IPS DF 19.7 (cell line): Measurements from ENCODE around the gene FGF19.

ENCODE experiments used
- DNase-seq: peaks from one replicate; pipeline ENCODE4 v3.0.0-alpha.2; 2013; ENCODE audit warnings: low read depth, low spot score

FGF19 gene

DNA sequence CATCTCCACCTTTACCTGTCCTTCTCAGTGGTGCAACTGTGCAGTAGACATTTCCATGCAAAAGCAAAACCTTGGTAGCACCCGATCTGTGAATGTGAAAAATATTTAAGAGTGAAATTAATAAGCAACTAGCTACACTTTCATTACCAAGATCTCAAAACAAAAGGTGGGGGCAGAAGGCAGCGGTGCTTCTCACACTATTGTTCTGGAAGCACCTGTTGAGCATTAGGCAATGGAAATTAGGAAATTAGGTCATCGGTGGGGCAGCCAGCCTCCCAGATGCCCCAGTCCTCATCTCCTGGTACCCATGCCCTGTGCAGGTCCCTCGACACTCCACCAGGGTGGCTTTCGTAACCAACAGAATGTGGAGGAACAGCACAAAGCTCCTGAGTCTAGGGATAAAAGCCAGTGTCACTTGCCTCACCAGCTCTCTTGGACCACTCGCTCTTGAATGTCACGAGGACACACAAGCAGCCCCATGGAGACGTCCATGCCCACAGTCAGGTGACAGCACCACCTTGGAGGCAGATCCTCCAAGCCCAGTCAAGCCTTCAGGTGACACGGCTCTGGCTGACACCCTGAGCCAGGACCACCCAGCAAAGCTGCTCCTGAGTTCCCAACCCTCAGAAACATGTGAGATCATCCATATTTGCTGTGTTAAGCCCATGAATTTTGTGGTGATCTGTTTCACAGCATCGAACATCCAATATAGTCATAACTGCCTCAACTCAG, 31.9 kb downstream of the FGF19 start:
- no peak for DNase-seq

DNA sequence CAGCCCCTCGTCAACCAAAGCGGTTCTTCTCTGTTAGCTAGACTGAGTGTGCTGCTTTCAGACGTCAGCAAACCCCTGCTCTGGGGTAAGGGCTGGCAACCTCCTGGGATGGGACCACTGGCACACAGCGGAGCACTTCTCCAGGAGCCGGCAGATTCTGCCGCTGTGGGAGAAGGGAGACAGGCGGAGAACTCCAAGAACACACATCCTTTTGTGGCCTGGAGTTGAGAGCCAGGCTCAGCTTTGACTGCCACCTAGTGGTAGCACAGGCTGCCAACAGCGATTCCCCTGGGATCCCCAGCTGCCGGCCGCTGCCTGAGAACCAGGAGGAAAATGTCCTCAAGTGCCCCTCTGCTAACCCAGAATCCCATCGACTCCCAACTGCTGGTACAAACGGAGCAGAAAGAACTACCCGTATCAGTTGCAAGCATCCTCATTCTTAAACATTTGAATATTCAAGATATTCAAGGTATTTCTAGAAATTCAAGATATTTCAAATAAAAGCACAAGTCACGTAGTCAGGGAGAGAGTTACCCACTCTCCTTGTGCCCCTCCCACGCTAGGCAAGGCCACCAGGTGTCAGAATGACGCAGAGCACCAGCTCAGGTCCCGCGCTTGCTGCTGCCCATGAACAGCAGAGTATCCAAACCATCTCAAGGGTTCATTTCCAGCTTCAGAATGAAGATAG, 33.5 kb downstream of the FGF19 start:
- peak; percentile 54 for DNase-seq

DNA sequence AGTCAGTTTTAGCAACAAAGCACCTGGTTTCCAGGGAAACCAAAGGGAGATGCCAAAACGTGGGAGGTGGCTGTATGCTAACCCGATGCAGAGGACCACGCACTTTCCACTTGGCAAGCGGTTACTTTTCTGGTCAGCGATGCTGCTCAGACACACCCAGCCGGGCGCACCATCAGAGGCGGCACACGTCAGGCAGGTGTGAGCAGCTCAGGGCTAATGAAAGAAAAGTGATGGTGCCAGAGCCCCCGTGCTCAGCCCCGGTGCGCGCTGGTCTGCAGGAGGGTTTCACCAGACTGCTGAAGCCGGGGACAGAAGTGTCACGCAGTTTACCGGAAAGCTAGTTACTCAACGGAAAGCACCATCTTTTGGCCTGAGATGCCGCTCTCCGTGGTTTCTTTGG, 34.3 kb downstream of the FGF19 start:
- no peak for DNase-seq

DNA sequence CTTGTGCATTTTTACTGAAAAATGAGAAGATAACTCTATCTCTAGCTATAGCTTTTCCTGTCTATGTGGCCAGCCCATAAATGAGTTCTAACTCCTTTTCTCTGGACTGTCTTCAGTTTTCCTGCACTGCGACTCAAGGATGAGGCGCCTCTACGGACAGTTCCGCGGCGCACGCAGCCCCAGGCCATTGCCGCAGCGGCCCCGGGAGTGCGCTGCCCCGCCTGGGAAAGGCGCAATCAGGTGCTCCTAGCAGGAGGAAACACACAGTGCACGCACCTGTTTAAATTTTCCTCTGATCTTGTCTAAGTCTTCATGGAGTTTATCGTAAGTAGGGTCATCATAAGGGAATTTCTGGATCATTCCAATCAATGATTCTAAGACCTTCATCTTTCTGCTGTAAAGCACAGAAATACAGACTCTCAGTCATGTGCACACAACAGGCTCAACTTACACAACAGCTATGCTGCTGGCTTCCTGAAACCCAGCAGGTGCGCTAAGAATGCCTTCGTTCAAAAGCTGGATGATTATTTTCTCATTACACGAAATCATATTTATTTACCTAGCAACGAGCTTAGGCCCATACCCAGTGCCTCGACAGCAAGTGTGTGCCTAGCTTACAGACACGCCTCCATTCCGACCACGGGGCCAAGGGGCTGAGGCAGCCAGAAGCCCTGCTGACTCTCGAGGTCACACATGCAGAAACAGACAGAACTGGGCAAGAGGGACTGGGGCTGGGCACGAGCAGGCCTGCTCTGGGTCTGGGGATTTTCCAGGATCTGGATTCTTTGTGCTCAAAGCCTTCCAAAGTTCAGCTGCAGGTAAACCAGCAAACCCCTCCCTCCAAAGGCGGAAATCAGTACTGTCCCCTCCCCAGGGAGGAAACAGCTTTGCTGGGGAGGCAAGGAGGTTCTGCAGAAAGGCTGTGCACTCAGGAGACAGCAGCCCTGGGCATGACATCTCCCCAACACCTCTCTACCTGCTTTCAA, 35.9 kb downstream of the FGF19 start:
- no peak for DNase-seq

DNA sequence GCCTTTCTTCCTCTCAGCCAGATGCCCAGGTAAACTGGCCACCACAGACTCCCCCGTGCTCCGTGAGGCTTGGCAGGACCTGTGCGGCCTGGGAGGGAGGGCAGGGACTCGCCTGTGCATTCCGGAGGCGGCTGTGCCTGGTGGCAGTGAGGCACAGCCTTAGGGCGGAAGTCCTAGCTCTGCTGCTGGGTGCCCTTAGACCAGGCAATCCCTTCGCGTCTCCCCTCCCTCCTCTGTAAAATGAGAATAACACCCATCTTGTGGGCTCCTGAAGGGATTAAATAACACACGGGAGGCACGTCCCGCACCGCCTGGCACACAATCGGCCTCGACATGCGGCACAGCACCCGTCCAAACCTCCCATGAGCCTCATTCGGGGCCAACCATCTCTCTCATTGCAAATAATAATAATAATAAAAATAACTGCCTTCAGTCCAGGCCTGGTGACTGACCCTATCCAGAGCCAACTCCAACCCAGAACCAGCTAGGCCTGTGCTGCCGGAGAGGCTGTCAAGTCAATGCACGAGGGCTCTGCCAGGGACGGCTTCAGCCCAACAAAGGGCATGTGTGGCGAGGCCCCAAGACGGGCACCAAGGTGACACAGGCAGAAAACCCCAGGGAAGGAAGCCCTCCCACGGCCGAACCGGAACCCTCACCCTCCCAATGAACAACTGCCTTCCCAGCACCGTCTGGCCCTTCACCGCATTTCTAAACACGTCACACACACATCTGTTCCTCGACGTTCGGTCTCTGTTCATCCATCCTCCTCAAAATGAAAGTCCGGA, 36.9 kb downstream of the FGF19 start:
- DNase-seq, result no peak

DNA sequence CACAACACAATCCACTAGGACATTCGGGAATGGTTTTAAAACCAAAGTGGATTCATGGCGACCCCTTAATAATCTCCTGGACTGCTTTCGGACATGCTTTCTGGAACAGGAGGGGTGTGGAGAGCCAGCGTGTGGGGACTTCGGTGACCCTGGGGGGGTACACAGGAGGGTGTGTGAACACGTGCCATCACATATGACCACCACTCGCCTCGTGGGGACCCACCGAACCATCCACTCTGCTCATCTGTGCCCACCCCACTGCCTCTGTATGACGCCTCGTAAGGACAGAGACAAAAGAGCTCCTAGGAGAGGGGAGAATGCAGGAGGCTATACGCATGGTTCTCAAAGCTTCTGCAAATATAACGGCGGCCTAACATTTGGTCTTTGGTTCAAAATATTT, 37.6 kb downstream of the FGF19 start:
- DNase-seq, result no peak

DNA sequence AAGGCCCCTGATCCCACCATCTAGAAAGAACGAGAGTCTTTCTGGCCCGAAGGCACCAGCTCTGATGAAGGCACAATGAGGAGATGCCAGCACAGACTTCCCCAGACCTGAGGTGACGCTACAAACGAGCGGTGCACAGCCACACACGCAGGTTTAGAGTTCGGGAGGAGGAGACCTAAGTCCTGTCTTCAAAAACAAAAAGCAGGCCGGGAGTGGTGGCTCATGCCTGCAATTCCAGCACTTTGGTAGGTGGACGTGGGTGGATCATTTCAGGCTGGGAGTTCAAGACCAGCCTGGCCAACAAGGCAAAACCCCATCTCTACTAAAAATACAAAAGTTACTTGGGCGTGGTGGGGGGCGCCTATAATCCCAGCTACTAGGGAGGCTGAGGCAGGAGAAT, 38.2 kb downstream of the FGF19 start:
- no peak for DNase-seq

DNA sequence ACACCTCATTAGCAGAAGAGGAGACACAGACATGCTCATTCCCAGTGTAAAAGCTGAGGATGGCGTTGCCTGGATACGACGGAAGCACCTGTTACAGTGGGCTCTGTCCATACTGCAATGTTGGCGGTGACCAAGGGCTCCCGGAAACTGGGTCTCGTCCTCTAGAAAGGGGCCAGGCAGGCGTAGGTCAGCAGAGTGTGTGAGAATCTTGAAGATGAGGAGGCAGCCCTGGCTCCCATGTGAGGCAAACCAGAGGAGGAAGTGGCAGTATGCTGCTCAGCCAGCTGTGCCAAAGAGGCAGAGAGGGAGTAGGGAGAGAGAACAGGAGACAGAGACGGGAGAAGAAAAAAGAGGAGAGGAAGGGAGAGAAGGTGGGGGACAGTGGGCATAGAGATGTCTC, 38.9 kb downstream of the FGF19 start:
- no peak for DNase-seq

DNA sequence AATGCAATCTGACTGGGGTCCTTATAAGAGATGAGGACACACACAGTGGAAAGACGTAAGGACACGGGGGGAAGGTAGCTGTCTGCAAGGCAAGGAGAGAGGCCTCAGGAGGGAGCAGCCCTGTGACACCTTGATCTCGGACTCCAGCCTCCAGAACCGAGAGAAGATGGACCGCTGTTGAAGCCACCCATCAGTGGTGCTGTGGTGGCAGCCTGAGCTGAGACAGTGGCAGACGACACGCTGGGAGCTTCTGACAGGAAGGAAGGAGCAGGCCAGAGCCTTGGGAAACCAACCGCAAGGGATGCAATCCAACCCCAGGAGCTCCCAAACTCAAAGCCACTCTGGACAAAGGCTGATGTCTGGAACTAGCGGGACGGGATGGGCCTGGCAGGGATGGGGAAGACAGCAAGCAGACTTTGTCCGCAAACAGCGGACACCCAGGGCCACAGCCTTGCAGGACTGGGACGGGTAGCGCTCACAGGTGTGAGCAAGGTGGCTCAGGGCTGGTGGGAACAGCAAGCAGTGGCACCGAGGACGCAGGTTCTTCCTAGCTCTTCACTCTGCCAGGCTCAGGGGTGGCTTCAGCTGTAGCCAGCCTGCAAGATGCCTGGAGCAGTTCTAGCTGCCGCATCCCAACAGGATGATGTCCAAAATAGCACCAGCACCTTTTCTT, 39.6 kb downstream of the FGF19 start:
- DNase-seq, result no peak

DNA sequence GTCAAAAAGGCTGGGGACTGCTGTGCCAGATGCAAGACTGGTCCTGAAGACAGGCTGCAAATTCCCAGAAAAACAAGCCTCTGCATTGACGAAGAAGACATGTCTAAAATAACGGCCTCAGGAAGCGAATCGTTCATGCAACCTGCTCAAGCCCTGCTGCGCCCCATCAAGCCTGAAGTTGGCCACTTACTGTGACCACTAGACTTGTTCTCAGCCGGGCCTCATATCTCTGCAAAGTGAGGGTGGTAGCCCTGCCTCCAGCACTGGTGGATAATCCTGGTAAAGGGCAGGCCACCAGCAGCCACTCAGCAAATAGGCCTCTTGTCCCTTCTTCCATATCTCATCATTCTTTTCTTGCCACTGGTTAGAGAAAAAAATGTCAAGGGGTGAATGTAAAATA, 40.5 kb downstream of the FGF19 start:
- DNase-seq, result no peak

DNA sequence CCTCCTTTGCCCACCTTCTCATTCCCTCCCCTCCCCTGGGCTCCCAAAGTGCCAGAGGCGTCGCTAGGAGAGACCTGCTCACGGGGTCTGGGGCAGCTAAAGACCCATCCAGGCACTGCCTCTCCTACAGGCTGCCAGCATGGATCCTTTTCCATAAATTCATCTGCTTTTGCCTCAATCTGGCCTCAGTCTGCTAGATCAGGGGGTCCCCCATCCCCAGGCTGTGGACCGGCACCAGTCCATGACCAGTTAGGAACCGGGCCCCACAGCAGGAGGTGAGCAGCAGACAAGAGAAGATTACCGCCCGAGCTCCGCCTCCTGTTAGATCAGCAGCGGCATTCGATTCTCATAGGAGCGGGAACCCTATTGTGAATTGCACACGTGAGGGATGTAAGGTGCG, 41.0 kb downstream of the FGF19 start:
- no peak for DNase-seq

DNA sequence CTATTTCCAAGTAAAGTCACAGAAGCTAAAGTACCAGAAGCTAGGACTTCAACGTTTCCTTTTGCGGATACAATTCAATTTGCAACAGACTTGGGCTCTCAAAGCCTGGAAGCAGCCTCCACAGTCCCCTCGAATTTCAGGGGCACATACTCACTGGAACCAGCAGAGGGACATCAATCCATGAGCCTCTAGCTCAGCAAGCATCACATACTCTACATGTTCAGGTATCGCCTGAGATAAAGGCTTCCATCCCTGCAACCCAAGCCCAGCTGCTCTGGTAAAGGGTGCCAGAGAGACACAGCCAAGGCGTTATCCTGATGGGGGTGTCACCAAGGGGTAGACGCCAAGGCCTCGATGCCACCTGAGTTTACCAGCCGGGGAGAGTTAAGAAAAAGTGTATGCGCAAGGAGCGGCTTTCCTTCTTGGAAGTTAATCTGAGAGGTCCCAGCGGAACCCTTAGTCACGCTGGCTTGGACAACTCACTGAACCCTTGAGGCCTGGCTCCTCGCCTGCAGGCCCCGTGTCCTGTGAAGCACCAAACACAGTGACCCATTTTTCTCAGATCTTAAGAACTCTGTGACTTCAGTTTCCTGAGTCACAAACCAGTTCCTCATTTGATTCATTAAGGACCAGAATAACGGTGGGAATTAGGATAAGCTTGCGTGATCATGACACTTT, 41.7 kb downstream of the FGF19 start:
- no peak for DNase-seq

DNA sequence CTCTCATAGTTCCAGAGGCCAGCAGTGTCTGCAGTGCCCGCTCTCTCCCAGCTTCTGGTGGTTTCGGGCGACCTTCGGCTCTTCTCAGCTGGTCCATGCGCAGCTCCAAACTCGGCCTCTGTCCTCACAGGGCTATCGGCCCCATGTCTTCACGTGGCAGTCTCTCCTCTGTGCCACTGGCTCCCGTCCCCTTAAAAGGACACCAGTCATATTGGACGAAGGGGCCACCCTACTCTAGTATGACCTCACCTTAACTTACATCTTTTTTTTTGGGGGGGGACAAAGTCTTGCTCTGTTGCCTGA, 42.5 kb downstream of the FGF19 start:
- DNase-seq, result no peak

DNA sequence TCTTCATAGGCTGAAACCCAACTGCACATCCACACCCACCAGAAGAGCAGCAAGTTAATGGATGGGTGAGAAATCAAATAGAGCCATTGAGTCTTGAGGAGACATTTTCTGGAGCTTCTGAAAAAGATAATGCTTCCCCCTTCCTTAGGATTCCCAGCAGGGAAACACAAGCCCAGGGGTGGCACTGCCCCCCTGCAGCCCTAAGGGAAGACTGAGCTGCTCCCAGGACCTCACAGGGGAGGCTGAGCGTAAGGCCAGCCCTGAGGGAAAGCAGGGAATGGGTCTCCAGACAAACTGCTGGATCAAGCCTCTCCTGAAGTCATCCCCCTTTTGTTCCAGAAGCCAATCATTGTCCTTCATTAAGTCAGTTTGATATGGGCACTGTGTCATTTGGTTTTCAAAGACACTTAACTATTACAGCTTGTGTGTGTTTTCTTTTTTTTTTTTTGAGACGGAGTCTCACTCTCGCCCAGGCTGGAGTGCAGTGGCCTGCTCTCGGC, 43.8 kb downstream of the FGF19 start:
- no peak for DNase-seq

DNA sequence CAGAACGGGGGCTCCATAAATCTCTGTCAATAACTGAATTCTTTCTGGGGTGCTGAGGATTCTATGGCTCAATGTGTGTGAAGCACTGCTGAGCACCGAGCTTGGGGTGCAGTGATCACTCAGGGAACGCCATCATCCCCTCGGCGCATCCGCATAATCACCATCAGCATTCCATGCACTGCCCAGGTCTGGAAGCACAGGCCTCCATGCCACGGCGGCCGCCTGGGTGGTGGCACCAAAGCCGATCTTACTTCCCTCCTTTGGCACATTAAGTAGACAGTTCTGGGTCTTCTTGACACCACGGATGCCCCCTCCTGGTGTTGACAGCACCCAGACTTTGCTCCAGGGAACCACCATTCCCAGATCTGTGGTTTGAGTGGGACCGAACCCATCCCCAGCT, 44.2 kb downstream of the FGF19 start:
- DNase-seq, result no peak

DNA sequence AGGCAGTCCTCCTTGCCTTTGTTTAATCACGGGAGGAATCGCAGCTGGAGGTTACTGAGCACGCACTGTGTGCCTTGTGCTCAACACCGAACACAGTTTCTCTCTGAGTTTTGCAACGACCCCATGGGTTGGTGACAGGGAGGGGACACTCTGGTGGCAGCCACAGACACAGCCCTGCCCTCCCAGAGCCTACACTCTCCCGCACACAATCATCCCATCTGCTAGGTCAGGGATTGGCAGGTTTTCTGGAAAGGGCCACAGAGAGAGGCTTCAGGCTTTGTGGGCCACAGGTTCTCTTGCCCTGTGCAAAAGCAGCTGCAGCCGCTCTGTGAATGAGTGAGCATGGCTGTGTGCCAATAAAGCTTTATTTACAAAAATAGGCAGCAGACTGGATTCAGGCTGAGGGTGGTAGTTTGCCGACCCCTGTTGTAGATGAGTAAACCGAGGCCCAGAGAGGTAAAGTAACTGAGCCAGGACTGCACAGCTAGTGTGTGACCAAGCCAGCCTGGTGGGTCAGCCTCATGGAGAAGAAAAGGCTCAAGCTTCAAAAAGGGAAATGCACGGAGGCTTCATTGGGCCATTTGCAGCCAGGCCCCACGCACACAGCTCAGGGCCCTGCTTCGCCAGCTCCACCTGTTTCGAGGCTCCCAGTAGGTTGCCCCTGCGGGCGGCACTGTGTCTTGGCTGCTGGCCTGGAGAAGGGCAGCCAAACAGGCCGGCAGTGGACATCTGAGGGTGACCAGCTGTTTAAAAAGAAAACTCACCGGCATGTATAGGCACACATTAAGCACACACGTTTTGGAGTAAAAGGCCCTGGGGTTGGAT, 45.0 kb downstream of the FGF19 start:
- no peak for DNase-seq

DNA sequence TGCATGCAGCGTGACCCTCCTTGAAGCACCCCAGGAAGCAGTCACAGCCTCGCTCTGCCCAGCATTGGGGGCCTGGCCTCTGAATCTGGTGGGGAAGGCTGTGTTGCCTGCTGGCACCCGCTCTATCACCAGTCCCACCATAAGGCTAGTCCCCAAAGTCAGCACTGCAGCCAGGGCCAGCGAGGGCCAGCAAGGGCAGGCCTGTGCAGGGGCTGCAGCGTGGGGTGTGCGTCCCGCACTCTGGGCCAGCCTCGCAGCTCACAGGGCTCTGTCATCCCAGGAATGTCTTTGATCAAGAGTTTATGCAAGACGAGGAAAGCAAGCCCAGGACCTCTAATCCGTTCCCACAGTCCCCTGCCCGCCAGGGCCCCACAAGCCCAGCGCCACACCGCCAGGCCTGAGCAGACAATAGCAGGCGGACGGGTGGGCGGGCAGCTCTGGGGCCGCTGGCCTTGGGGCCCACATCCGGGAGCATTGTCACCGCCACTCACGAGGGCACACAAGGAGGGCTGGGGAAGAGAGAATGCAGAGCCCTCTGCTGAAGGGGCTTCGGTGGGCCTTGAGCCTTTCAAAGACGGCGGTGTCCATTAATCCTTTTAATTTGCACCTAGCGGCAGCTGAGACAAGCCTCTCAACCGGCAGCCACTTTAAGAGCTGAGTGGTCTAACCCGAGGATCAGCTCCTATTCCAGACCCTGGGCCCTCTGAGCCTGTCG, 45.8 kb downstream of the FGF19 start:
- no peak for DNase-seq

DNA sequence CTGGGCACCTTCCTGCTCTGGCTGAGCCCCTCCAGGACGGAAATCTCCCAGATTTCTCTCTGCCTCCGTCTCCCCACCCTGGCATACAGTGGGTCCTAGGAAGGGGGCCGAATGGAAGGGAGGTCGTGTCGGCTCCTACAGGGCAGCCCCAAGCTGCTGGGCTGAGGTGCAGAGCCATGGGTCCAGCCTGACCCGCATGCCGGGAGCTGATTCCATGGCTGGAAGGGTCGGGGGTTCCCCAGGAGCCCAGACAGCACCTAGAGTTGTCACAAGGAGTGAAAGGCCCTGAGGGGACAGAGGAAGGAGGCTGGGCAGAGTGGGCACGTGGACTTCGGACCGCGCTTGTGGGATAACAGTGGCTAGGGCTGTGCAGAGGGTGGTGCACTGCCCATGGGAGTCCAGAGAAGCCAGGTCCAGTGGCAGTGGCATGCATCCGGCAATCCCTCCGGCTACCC, 46.3 kb downstream of the FGF19 start:
- no peak for DNase-seq
